ENCODE data around the gene TUB. TPM values are rescaled to one million over a fixed set of nuclear protein-coding genes. Genes with fewer than 3 reads are reported as not detected.

The TUB gene
- total and polyA plus RNA-seq, 2 of the 8 experiments (the other 6 are each of a cell fraction or from before 2014, with no cell fraction given), result 15.3 to 31.3 TPM

- Histone ChIP-seq H3K79me1 (ENCODE audit: low read depth, low read length) (no peaks in the 10 kb centered on the region), H3K27ac (ENCODE audit: low read depth, low read length) (no peak overlapping the region), H4K8ac (ENCODE audit: extremely low read depth, insufficient read depth, low read length) (no peak overlapping the region), H2BK12ac (ENCODE audit: low read depth, low read length) (no peak overlapping the region), H4K20me1 (replicated peaks in 1 of 2; ENCODE audit: control insufficient read depth in 1 of 2, insufficient read depth in 2 of 2, low read length in 2 of 2) (no peaks in the 10 kb centered on the region), H3K23ac (ENCODE audit: insufficient read length) (no peak overlapping the region), H3K4me2 (ENCODE audit: insufficient read depth in 1 of 2, low read depth in 2 of 2, low read length in 2 of 2) (no peak overlapping the region), H2BK15ac (ENCODE audit: low read length) (no peak overlapping the region), H2AFZ (ENCODE audit: low read length) (no peak overlapping the region), H3K79me2 (ENCODE audit: control insufficient read depth in 1 of 2, insufficient read depth in 2 of 2, low read length in 2 of 2) (no peaks in the 10 kb centered on the region), H3K18ac (ENCODE audit: extremely low read depth, low read length) (no peak overlapping the region), H3K27me3 (replicated peaks in 1 of 4; ENCODE audit: control insufficient read depth in 3 of 4, extremely low read depth in 1 of 4, insufficient read depth in 3 of 4, low read length in 3 of 4) (peaks cover 0 to 8% (median 5%) of the 10 kb centered on the region in 4 experiments; a peak in 4 of 7 replicates), H2AK5ac (ENCODE audit: low read depth, low read length) (no peak overlapping the region), H4K91ac (replicated peaks; ENCODE audit: insufficient read length, low read length) (no peak overlapping the region), H3K23me2 (ENCODE audit: low read depth, low read length) (no peaks in the 10 kb centered on the region), H3K14ac (ENCODE audit: insufficient read length) (no peak overlapping the region), H3K56ac (replicated peaks; ENCODE audit: insufficient read length, low read depth, low read length) (no peak overlapping the region), H3K4me3 (ENCODE audit: extremely low read depth in 1 of 4, insufficient read depth in 2 of 4, low read depth in 3 of 4, low read length in 4 of 4) (no peak overlapping the region), H3K4me1 (replicated peaks in 1 of 4; ENCODE audit: control insufficient read depth in 3 of 4, insufficient read depth in 4 of 4, low read length in 3 of 4) (peaks cover 0 to 6% (median 1%) of the 10 kb centered on the region in 4 experiments; a peak in 5 of 7 replicates), H4K5ac (ENCODE audit: insufficient read length, low read depth, low read length) (no peak overlapping the region), H3K36me3 (ENCODE audit: control insufficient read depth in 2 of 4, insufficient read depth in 4 of 4, low read length in 3 of 4) (no peaks in the 10 kb centered on the region), H2BK5ac (ENCODE audit: low read depth, low read length) (no peak overlapping the region), H2BK20ac (ENCODE audit: low read length) (no peak overlapping the region), H3K4ac (replicated peaks; ENCODE audit: insufficient read length, low read depth, low read length) (no peak overlapping the region), H3K9me3 (ENCODE audit: insufficient read depth in 2 of 2, low read depth in 1 of 2, low read length in 1 of 2) (no peaks in the 10 kb centered on the region), H3K9ac (replicated peaks in 1 of 4; ENCODE audit: extremely low read depth in 1 of 4, low read depth in 3 of 4, low read length in 3 of 4) (no peak overlapping the region), H2BK120ac (replicated peaks; ENCODE audit: low read depth, low read length) (no peak overlapping the region)
- CTCF ChIA-PET (ENCODE audit: partially characterized antibody), result interaction anchor here (1.3 to 31.7 kb wide), 8 partner anchors 10 to 54 kb away, joined by 3 to 1283 read pairs (median 42); partner anchors contain the start of gene TUB
- FAIRE-seq (no peak), DNase-seq (ENCODE audit: low read depth in 1 of 2, low spot score in 2 of 2) (no peak)
- POLR2A ChIA-PET (ENCODE audit: partially characterized antibody), result no interaction called here
- TF ChIP-seq POLR2AphosphoS5 (IDR thresholded peaks at IDR 0.05; ENCODE audit: low read depth, low read length) (no peak), POLR2A (IDR thresholded peaks at IDR 0.05; ENCODE audit: control extremely low read depth in 1 of 2, low read depth in 2 of 2, low read length in 2 of 2) (no peak), CTBP2 (IDR thresholded peaks at IDR 0.05; ENCODE audit: borderline replicate concordance, insufficient read depth, insufficient read length, low read length) (no peak), SIRT6 (IDR thresholded peaks at IDR 0.05; ENCODE audit: low read length) (no peak), CBX8 (IDR thresholded peaks at IDR 0.05; ENCODE audit: borderline replicate concordance, low read depth, low read length) (no peak), BACH1 (IDR thresholded peaks at IDR 0.05; ENCODE audit: low read length) (no peak)
- WGBS, 2 experiments (ENCODE audit: extremely low coverage in 1 of 2, insufficient coverage in 1 of 2, insufficient read length in 1 of 2, insufficient replicate concordance in 2 of 2, low coverage in 1 of 2, low lambda C conversion rate in 2 of 2, missing lambda C conversion rate in 1 of 2), result 87% methylated on average over 4 of the region's 5 CpGs; no CpG with 5 or more reads in 1 of the 2 experiments
These were observed 44.0 kb upstream of the TUB start for GRCh38 chr11:8036986-8037385.
